ENCODE results near the gene FH. TPM values are rescaled to one million over a fixed set of nuclear protein-coding genes. Genes with fewer than 3 reads are reported as not detected.

Gene FH
- total and polyA plus RNA-seq, 2 donors, result 31.4 to 39.2 TPM

GRCh38 chr1:241453732-241454131 lies 65.8 kb downstream of the FH start:
- no peak overlapping the region for H3K27ac ChIP-seq (ENCODE audit: low read depth in 1 of 2, low read length in 1 of 2)
- no peak overlapping the region for H3K4me3 ChIP-seq (ENCODE audit: low read length in 2 of 2)
- no peak for DNase-seq (ENCODE audit: low read depth in 6 of 9, low spot score in 9 of 9)
- H3K9me3 ChIP-seq (ENCODE audit: control insufficient read depth in 2 of 2, insufficient read depth in 1 of 2, low read length in 1 of 2), result no peaks in the 10 kb centered on the region
- no peaks in the 10 kb centered on the region for H3K27me3 ChIP-seq (ENCODE audit: control insufficient read depth in 2 of 2, insufficient read depth in 1 of 2, low read length in 1 of 2)
- no peaks in the 10 kb centered on the region for H3K36me3 ChIP-seq (ENCODE audit: control insufficient read depth in 2 of 2, insufficient read depth in 2 of 2, low read length in 1 of 2)
- 100% methylated on average over 1 of the region's 1 CpG for WGBS
- no peaks in the 10 kb centered on the region for H3K4me1 ChIP-seq (ENCODE audit: control insufficient read depth in 2 of 2, insufficient read depth in 2 of 2, low read length in 2 of 2)

- Histone ChIP-seq H3K27ac (ENCODE audit: low read depth in 1 of 2, low read length in 1 of 2) (no peak overlapping the region), H3K9me3 (ENCODE audit: control insufficient read depth in 2 of 2, insufficient read depth in 1 of 2, low read length in 1 of 2) (no peaks in the 10 kb centered on the region), H3K4me3 (ENCODE audit: low read length in 2 of 2) (no peak overlapping the region), H3K27me3 (ENCODE audit: control insufficient read depth in 2 of 2, insufficient read depth in 1 of 2, low read length in 1 of 2) (no peaks in the 10 kb centered on the region), H3K4me1 (ENCODE audit: control insufficient read depth in 2 of 2, insufficient read depth in 2 of 2, low read length in 2 of 2) (no peaks in the 10 kb centered on the region), H3K36me3 (ENCODE audit: control insufficient read depth in 2 of 2, insufficient read depth in 2 of 2, low read length in 1 of 2) (no peaks in the 10 kb centered on the region)
- no peak for DNase-seq (ENCODE audit: low read depth in 6 of 9, low spot score in 9 of 9)
- 79% methylated on average over 4 of the region's 4 CpGs for WGBS
Measured at GRCh38 chr1:241451956-241452355, 67.6 kb downstream of the FH start.

Other genes starting within 250 kb of the FH start
- gene RGS7, start 162.6 kb downstream of the FH start, total RNA-seq, result 0.05 TPM
- 0.07 TPM for gene RGS7, start 162.6 kb downstream of the FH start, polyA plus RNA-seq
- gene KMO, start 12.6 kb upstream of the FH start, total RNA-seq, result 0.94 TPM
- 3.0 TPM for gene KMO, start 12.6 kb upstream of the FH start, polyA plus RNA-seq
- gene CHML, start 120.6 kb upstream of the FH start, total RNA-seq, result 13.3 TPM
- gene CHML, start 120.6 kb upstream of the FH start, polyA plus RNA-seq, result 7.4 TPM
- gene OPN3, start 120.6 kb upstream of the FH start, total RNA-seq, result 15.5 TPM
- gene OPN3, start 120.6 kb upstream of the FH start, polyA plus RNA-seq, result 17.7 TPM
- gene WDR64, start 132.5 kb upstream of the FH start, total RNA-seq, result 0.14 TPM
- gene WDR64, start 132.5 kb upstream of the FH start, polyA plus RNA-seq, result 0.14 TPM